Measurements from ENCODE around the gene VPS4A.

Gene VPS4A

DNA sequence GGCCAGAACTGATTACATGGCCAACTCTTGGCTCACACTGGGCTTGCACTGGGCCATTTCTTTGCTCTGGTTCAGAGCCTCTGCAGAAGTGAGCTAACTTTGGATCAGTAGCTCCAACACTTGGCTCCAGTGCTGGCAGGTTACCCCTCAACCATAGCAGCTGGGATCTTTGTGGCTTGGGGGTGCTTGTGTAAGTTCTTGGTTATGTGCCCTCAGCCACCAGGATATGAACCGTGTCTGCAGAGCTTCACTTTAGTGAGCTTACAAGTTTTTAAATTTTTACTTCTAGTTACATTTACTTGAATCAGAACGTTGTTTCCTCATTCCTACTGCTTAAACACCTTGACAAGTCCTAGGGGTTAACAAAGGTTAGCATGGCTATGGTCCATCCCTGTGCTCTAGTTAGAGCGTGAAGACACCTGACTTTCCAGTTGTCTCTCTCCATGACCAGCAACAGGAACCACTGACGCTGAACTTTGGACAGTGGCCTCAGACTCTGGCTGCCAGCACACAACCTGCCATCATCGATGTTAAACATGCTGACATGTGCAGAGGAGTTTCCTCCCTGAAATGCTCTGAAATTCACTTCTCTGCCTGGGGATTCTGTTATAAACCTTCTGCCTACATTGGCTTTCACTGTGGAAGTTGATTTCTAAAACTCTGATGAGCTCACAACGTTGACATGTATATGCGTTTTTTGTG, 15.2 kb downstream of the VPS4A start:
- Mint-ChIP-seq H3K4me3 (no peak overlapping the region), H3K36me3 (peaks cover 7% of the 10 kb centered on the region), H3K4me1 (peaks cover 17% of the 10 kb centered on the region), H3K9me3 (no peaks in the 10 kb centered on the region), H3K27ac (peak overlapping the region; percentile 53), H3K27me3 (no peaks in the 10 kb centered on the region)
- ATAC-seq (ENCODE audit: low read depth) (no peak), DNase-seq (ENCODE audit: low spot score in 2 of 2) (no peak)

- peaks cover 12% of the 10 kb centered on the region for H3K4me1 Mint-ChIP-seq
- no peak overlapping the region for H3K4me3 Mint-ChIP-seq
- peak overlapping the region; percentile 53 for H3K27ac Mint-ChIP-seq
- no peaks in the 10 kb centered on the region for H3K9me3 Mint-ChIP-seq
- ATAC-seq (ENCODE audit: low read depth) (no peak), DNase-seq (ENCODE audit: low spot score in 2 of 2) (no peak)
- H3K27me3 Mint-ChIP-seq = no peaks in the 10 kb centered on the region
- peaks cover 1% of the 10 kb centered on the region for H3K36me3 Mint-ChIP-seq
Observed at GRCh38 chr16:69327585-69328310, 16.6 kb downstream of the VPS4A start.

DNA sequence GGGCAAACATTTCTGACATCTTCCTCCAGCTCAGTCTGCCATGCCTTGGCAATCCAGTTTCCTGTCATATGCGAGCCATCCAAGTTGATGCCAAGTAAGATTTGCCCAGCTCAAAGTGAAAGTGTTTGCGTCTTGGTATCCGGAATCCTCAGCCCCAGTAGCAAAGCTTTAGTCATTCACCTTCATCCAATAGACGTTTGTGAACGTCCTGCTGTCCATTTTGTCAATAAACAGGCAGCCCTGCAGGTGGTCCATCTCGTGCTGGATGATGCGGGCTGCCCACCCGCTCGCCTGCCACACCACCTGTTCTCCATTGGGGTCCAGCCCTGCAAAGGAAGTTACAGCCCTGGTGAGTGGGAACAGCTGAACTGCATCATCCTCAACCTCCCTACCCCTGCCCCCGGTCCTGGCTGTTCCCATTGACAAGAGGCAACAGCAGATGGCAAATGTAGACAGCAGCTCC, 17.7 kb downstream of the VPS4A start:
- Mint-ChIP-seq H3K4me3 (peak overlapping the region; percentile 84), H3K36me3 (peaks cover 1% of the 10 kb centered on the region), H3K27ac (no peak overlapping the region), H3K27me3 (no peaks in the 10 kb centered on the region), H3K9me3 (no peaks in the 10 kb centered on the region), H3K4me1 (peaks cover 12% of the 10 kb centered on the region)
- no peak for ATAC-seq (ENCODE audit: low read depth)
- DNase-seq (ENCODE audit: low spot score in 2 of 2) = no peak

DNA sequence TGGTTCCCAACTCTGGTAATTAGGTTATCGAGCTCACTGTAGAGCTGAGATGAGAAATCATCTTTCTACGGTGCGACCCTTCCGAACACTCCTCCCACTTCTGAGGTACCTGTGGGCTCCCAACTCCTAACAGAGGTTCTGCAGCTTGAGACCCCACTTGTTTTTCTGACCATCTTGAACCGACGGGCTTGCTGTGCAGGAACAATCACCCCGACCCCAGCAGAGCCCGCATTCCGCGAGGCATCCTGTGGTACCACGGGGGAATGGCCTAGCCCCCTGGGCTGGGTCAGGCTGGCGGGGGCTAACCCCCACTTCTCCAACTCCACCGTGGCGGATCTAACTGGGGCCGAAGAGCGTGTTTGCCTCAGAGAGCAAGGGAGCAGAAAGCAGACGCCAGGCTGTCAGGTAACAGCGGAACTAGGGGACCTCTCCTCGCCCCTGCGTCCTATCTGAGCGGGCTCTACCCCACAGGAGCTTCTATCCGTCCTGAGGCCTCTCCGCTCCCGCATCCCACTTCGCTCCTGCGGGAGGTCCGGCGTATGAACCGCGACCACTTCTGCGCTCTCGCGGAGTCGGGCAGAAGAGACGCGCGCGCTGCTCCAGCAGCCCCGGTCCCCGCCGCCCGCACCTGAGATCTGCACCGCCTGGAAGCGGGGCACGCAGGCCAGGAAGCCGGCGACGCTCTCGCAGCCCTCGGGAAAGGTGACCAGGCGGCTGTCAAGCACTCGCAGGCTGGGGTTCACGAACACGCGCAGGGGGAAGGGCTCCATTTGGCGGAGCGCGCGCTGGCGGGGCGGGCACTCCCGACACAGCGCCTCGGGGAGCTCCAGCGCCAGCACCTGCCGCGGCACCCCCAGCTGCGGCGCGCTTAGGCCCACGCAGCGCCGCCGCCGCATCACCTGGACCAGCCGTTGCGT, 18.5 kb downstream of the VPS4A start:
- Mint-ChIP-seq H3K27me3 (no peaks in the 10 kb centered on the region), H3K36me3 (peaks cover 3% of the 10 kb centered on the region), H3K9me3 (no peaks in the 10 kb centered on the region), H3K4me3 (peak overlapping the region; percentile 84), H3K4me1 (peaks cover 11% of the 10 kb centered on the region), H3K27ac (no peak overlapping the region)
- peak in 1 of 2 donors; percentile 31 for DNase-seq (ENCODE audit: low spot score in 2 of 2)
- peak; percentile 59 for ATAC-seq (ENCODE audit: low read depth)

DNA sequence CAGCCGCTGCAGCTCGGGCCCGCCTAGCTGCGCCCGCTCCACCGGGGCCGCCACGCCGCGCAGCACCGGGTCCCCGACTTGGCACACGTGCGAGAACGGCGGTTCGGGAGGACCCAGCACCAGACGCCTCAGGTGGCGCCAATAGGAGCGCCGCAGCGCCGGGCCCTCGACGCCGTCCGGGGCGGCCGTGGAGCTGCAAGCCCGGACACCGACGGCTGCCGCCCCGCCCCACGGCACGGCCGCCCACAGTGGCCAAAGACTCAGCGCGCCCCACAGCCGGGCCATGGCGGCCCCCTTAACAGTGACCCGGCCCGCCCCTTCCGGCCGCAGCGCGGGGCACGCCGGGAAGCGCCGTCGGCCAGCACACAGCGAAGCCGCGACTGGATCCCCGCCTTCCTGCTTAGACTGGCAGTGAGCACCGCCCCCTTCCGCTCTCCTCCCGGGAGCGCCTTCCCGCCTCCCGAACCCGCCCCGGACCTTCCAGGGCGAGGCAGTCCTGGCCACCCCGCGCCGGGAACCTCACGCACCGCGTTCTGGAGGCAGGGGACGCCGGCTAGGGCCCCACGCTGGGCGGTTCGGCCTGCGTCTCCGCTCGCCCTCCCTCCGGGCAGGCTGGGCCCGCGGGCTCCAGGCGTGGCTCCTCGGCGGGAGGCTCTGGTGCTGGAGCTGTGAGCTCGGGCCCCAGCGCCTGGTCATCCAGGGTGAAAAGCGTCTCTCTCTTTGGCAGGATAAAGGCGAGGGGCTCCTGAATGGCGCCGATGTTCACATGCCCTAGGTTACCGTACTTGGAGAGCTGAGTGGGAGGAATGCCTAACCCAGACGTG, 19.3 kb downstream of the VPS4A start, which contains the start of gene PDF:
PDF (minus strand) TSS at position 303 of the 824 bp plus-strand sequence; CDS start at position 285, 18 bp downstream.
- Mint-ChIP-seq H3K27ac (peak within 1 kb of the TSS; percentile 41), H3K4me3 (peak within 1 kb of the TSS; percentile 84), H3K27me3 (no peaks in the 10 kb centered on the region), H3K36me3 (peaks cover 7% of the 10 kb centered on the region), H3K4me1 (peaks cover 13% of the 10 kb centered on the region), H3K9me3 (no peaks in the 10 kb centered on the region)
- DNase-seq (ENCODE audit: low spot score in 2 of 2) (peak; percentile 58 to 71), ATAC-seq (ENCODE audit: low read depth) (peak; percentile 92)

GRCh38 chr16:69334696-69335095, 23.5 kb downstream of the VPS4A start:
- Mint-ChIP-seq H3K4me1 (peaks cover 14% of the 10 kb centered on the region), H3K27me3 (no peaks in the 10 kb centered on the region), H3K27ac (no peak overlapping the region), H3K36me3 (peaks cover 13% of the 10 kb centered on the region), H3K4me3 (no peak overlapping the region), H3K9me3 (no peaks in the 10 kb centered on the region)
- DNase-seq (ENCODE audit: low spot score in 2 of 2) = no peak
- ATAC-seq (ENCODE audit: low read depth) = no peak

- peak overlapping the region; percentile 97 for H3K4me3 Mint-ChIP-seq
- H3K4me1 Mint-ChIP-seq = peaks cover 20% of the 10 kb centered on the region
- H3K9me3 Mint-ChIP-seq = no peaks in the 10 kb centered on the region
- DNase-seq (ENCODE audit: low spot score in 2 of 2) (no peak), ATAC-seq (ENCODE audit: low read depth) (no peak)
- H3K36me3 Mint-ChIP-seq = peaks cover 19% of the 10 kb centered on the region
- no peaks in the 10 kb centered on the region for H3K27me3 Mint-ChIP-seq
- H3K27ac Mint-ChIP-seq = peak overlapping the region; percentile 92
Observed at GRCh38 chr16:69338557-69339288, 27.6 kb downstream of the VPS4A start.

GRCh38 chr16:69339289-69340094, 28.3 kb downstream of the VPS4A start, which contains the start of the genes COG8 and NIP7:
Gene COG8 (minus strand): TSS chr16:69339564. CDS start chr16:69339552, 12 bp downstream.
Gene NIP7 (plus strand): TSS chr16:69339772. CDS start chr16:69339830, 58 bp downstream.
- DNase-seq (ENCODE audit: low spot score in 2 of 2) = peak; percentile 92 to 94
- Mint-ChIP-seq H3K27me3 (no peaks in the 10 kb centered on the region), H3K4me1 (peaks cover 20% of the 10 kb centered on the region), H3K36me3 (peaks cover 16% of the 10 kb centered on the region), H3K9me3 (no peaks in the 10 kb centered on the region), H3K4me3 (peak within 1 kb of the TSS; percentile 97), H3K27ac (peak within 1 kb of the TSS; percentile 92)
- ATAC-seq (ENCODE audit: low read depth) = peak; percentile 86

DNA sequence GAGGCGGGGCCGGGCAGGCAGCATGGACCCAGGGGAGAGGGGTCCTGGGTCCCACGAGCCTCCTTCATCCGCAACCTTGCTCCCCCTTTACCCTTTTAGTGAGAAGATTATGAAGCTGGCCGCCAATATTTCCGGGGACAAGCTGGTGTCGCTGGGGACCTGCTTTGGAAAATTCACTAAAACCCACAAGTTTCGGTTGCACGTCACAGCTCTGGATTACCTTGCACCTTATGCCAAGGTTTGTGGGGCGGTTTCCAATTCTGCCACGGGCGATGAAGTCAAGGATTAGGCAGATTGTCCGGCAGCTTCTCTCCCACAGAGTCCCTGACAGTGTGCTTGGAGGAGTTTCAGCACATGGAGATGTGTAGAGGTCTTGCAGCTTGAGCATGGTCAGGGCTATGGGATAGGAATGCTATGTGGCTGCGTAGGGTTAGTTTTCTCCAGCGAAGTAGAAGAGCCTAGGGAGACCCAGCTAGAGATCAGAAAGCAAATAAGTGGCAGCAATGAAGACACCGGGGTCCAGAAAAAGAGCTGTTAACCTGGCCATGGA, 29.0 kb downstream of the VPS4A start:
- H3K9me3 Mint-ChIP-seq = no peaks in the 10 kb centered on the region

GRCh38 chr16:69344171-69344570, 33.0 kb downstream of the VPS4A start:
- ATAC-seq (ENCODE audit: low read depth) = no peak
- H3K27me3 Mint-ChIP-seq = no peaks in the 10 kb centered on the region
- H3K4me3 Mint-ChIP-seq = no peak overlapping the region
- H3K9me3 Mint-ChIP-seq = no peaks in the 10 kb centered on the region
- H3K36me3 Mint-ChIP-seq = peaks cover 11% of the 10 kb centered on the region
- no peak for DNase-seq (ENCODE audit: low spot score in 2 of 2)
- H3K4me1 Mint-ChIP-seq = peaks cover 14% of the 10 kb centered on the region
- no peak overlapping the region for H3K27ac Mint-ChIP-seq

More for the DNA sequence above, 29.0 kb downstream of the VPS4A start:
- Mint-ChIP-seq H3K27ac (peak overlapping the region; percentile 92), H3K4me1 (peaks cover 17% of the 10 kb centered on the region), H3K36me3 (peaks cover 12% of the 10 kb centered on the region), H3K27me3 (no peaks in the 10 kb centered on the region), H3K4me3 (peak overlapping the region; percentile 97)
- ATAC-seq (ENCODE audit: low read depth) (no peak), DNase-seq (ENCODE audit: low spot score in 2 of 2) (no peak)

DNA sequence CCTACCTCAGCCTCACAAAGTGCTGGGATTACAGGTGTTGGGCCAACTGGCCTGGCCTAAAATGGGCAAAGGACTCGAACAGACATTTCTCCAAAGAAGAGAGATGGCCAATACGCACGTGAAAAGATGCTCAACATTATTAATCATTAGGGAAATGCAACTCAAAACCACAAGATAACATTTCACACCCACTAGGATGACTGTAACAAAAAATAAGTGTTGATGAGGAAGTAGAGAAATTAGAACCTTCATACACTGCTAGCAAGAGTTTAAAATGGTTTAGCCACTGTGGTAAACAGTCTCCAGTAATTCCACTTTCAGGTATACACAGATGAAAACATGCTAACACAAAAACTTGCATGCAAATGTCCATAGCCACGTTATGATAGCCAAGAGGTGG, 34.8 kb downstream of the VPS4A start:
- ATAC-seq (ENCODE audit: low read depth) = peak; percentile 64

More for the DNA sequence above, 34.8 kb downstream of the VPS4A start:
- H3K4me1 Mint-ChIP-seq = peaks cover 8% of the 10 kb centered on the region
- H3K36me3 Mint-ChIP-seq = peaks cover 9% of the 10 kb centered on the region
- H3K27me3 Mint-ChIP-seq = no peaks in the 10 kb centered on the region
- H3K4me3 Mint-ChIP-seq = peak overlapping the region; percentile 32
- no peaks in the 10 kb centered on the region for H3K9me3 Mint-ChIP-seq
- no peak for DNase-seq (ENCODE audit: low spot score in 2 of 2)
- peak overlapping the region; percentile 65 for H3K27ac Mint-ChIP-seq
